ENCODE data around the gene UBE2J2. TPM values are rescaled to one million over a fixed set of nuclear protein-coding genes. Genes with fewer than 3 reads are reported as not detected.

UBE2J2 gene
- total RNA-seq, 4 donors from 2014 or later = 33.0 to 58.4 (median 36.2) TPM

DNA sequence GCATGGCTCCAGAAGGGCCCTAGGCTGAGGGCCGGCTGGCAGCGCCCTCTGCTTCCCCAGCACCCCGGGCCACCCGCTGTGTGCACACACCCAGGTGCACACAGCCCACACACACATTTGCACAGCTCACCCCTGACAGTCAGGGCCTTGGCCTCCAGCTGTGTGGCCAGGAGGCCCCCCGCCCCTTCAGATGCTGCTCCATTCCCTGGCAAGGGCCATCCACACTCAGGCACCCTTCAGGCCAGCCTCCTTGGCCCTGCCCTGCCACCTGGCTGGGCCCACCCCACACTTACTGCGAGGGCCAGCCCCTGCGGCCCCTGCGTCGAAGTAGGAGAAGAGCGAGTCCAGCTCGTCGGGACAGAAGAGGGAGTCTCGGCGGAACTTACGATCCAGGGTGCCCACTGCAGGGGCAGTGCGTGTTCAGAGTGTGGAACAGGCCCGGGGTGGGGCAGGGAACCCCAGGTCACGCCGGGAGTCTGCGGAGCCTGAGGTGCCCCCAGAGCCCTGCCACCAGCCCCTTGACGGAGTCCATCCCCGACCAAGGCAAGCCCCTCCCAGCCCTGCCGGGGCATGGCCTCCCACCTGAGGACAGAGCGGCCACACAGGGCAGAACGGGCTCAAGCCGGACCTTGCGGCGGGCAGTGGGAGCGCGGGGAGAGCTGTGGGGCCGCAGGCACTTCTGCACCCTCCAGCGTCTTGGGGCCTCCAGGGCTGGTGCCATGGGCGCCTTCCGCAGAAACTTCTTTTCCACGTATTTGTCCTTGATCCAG lies 21.7 kb upstream of the UBE2J2 start:
- no peak for TF ChIP-seq POLR2A (IDR thresholded peaks at IDR 0.05)
- Histone ChIP-seq H3K27ac (no peak overlapping the region), H3K27me3 (no peaks in the 10 kb centered on the region), H3K4me3 (replicated peaks in 1 of 3) (no peak overlapping the region), H3K9me3 (no peaks in the 10 kb centered on the region), H3K36me3 (peaks cover 0 to 4% of the 10 kb centered on the region in 2 donors), H3K4me1 (peaks cover 6 to 9% of the 10 kb centered on the region in 2 donors)
- WGBS, 2 donors = 94% methylated on average over 20 to 28 of the region's 35 CpGs
- intact Hi-C loops (cut with DNase I) = loop anchor here (10.0 kb wide), 1 partner anchor 321 kb away; no protein-coding TSS in a partner anchor
- DNase-seq = no peak

DNA sequence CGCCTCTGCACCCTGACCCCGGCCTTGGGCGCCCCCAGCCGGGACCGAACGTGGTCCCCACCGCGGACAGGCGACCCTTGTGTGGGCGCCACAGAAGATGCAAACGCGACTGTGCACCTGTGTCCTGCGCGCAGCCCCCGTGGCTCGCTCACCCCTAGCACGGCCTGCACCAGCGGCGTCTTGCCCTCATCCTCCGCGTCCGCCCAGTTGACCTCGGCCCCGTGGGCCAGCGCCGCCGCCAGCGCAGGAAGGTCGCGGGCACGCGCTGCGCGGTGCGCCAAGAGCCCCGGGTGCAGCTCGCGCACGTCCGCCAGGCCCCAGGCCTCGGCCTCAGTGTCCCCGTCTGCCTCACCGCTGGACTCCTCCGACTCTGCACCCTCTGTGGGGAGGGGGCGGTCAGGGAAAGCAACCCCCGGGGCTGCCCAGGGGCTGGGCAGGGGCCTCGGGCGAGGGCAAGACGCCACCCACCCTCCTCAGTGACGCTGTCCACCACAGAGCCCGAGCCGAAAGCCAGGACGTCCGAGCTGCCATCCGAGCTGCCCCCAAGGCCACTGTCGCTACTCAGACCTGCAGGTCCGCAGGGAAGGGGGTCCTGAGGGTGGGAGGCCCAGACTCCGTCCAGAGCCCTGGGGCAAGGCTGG lies 20.7 kb upstream of the UBE2J2 start:
- peaks cover 6 to 9% of the 10 kb centered on the region in 2 donors for H3K4me1 ChIP-seq
- H3K9me3 ChIP-seq = no peaks in the 10 kb centered on the region
- no peak for DNase-seq
- TF ChIP-seq CTCF (IDR thresholded peaks at IDR 0.05) (no peak), POLR2A (IDR thresholded peaks at IDR 0.05) (no peak)
- peaks cover 0 to 4% of the 10 kb centered on the region in 2 donors for H3K36me3 ChIP-seq
- WGBS, 2 donors = 91 to 95% methylated on average over 4 to 38 of the region's 58 CpGs
- no peak overlapping the region for H3K27ac ChIP-seq
- no peak overlapping the region for H3K4me3 ChIP-seq (replicated peaks in 1 of 3)
- intact Hi-C loops (cut with DNase I) = loop anchor here (10.0 kb wide), 1 partner anchor 320 kb away; no protein-coding TSS in a partner anchor
- no peaks in the 10 kb centered on the region for H3K27me3 ChIP-seq

GRCh38 chr1:1293263-1294249 lies 19.9 kb upstream of the UBE2J2 start:
- H3K27me3 ChIP-seq = no peaks in the 10 kb centered on the region
- WGBS, 2 donors = 88 to 91% methylated on average over 15 to 41 of the region's 94 CpGs

GRCh38 chr1:1292851-1293250 lies 19.2 kb upstream of the UBE2J2 start:
- WGBS, 2 donors = 92 to 95% methylated on average over 13 to 17 of the region's 18 CpGs
- Histone ChIP-seq H3K27ac (no peak overlapping the region), H3K4me3 (replicated peaks in 1 of 3) (no peak overlapping the region), H3K27me3 (no peaks in the 10 kb centered on the region), H3K9me3 (no peaks in the 10 kb centered on the region), H3K4me1 (peaks cover 6 to 9% of the 10 kb centered on the region in 2 donors), H3K36me3 (peaks cover 0 to 3% of the 10 kb centered on the region in 2 donors)
- intact Hi-C loops (cut with DNase I) = loop anchor here (10.0 kb wide), 1 partner anchor 318 kb away; no protein-coding TSS in a partner anchor
- DNase-seq = no peak
- no peak for TF ChIP-seq POLR2A (IDR thresholded peaks at IDR 0.05)
- TF ChIP-seq CTCF (IDR thresholded peaks at IDR 0.05) = no peak

More at GRCh38 chr1:1293263-1294249, 19.9 kb upstream of the UBE2J2 start:
- TF ChIP-seq CTCF (IDR thresholded peaks at IDR 0.05) (no peak), POLR2A (IDR thresholded peaks at IDR 0.05) (no peak)
- no peak for DNase-seq
- intact Hi-C loops (cut with DNase I) = loop anchor here (10.0 kb wide), 1 partner anchor 319 kb away; no protein-coding TSS in a partner anchor
- Histone ChIP-seq H3K9me3 (no peaks in the 10 kb centered on the region), H3K4me1 (peaks cover 6 to 9% of the 10 kb centered on the region in 2 donors), H3K36me3 (peaks cover 0 to 4% of the 10 kb centered on the region in 2 donors), H3K4me3 (replicated peaks in 1 of 3) (no peak overlapping the region), H3K27ac (no peak overlapping the region)

DNA sequence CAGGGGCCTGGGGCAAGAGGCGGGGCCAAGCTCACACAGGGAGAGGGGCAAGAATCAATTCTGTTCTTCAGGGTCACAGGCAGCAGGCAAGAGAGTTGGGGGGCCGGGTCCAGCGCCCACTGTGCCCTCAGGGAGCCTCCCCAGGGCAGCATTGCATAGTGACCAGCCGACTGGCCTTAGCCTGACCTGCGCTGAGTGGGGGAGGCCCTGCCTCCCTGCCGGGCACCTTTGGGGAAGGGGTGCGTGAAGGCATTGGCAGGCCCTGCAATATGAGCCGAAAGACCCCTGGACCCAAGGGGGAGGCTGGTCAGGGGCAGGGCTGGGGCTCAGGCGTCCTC lies 18.8 kb upstream of the UBE2J2 start:
- Histone ChIP-seq H3K36me3 (no peaks in the 10 kb centered on the region), H3K9me3 (no peaks in the 10 kb centered on the region), H3K4me3 (replicated peaks in 1 of 3) (no peak overlapping the region), H3K27ac (no peak overlapping the region), H3K27me3 (no peaks in the 10 kb centered on the region), H3K4me1 (peaks cover 6 to 9% of the 10 kb centered on the region in 2 donors)
- DNase-seq = no peak
- TF ChIP-seq CTCF (IDR thresholded peaks at IDR 0.05) = no peak
- TF ChIP-seq POLR2A (IDR thresholded peaks at IDR 0.05) = no peak
- intact Hi-C loops (cut with DNase I) = loop anchor here (10.0 kb wide), 1 partner anchor 318 kb away; no protein-coding TSS in a partner anchor
- 89 to 96% methylated on average over 8 to 9 of the region's 9 CpGs for WGBS, 2 donors
